ELR (cell line): ENCODE measurements around the gene AKNAD1.

Experiments
- DNase-seq: peaks from one replicate; pipeline ENCODE4 v3.0.0-alpha.2; 2015; ENCODE audit warnings: low read depth

Gene AKNAD1

GRCh38 chr1:108862698-108863477, 6.0 kb upstream of the AKNAD1 start:
- DNase-seq = no peak

GRCh38 chr1:108862017-108862610, 5.2 kb upstream of the AKNAD1 start:
- DNase-seq = no peak

GRCh38 chr1:108861566-108861965, 4.7 kb upstream of the AKNAD1 start:
- DNase-seq = no peak

- DNase-seq = no peak
These were observed 3.5 kb upstream of the AKNAD1 start for GRCh38 chr1:108860190-108860907.

- no peak for DNase-seq
These were observed 1.5 kb upstream of the AKNAD1 start for GRCh38 chr1:108858230-108858950.

- no peak for DNase-seq
These were observed 2.5 kb downstream of the AKNAD1 start for GRCh38 chr1:108854221-108855019.

- DNase-seq = no peak
These were observed 4.5 kb downstream of the AKNAD1 start for GRCh38 chr1:108852221-108852975.

- DNase-seq = no peak
These were observed 5.3 kb downstream of the AKNAD1 start for GRCh38 chr1:108851567-108851966.

GRCh38 chr1:108850929-108851328, 6.0 kb downstream of the AKNAD1 start:
- no peak for DNase-seq

- no peak for DNase-seq
These were observed 8.1 kb downstream of the AKNAD1 start for GRCh38 chr1:108848806-108849205.

GRCh38 chr1:108847494-108847893, 9.4 kb downstream of the AKNAD1 start:
- no peak for DNase-seq

- DNase-seq = no peak
These were observed 10.9 kb downstream of the AKNAD1 start for GRCh38 chr1:108845991-108846390.

GRCh38 chr1:108845446-108845845, 11.4 kb downstream of the AKNAD1 start:
- no peak for DNase-seq

- no peak for DNase-seq
These were observed 13.3 kb downstream of the AKNAD1 start for GRCh38 chr1:108843390-108844137.

GRCh38 chr1:108842525-108843181, 14.2 kb downstream of the AKNAD1 start:
- no peak for DNase-seq

GRCh38 chr1:108841703-108842102, 15.2 kb downstream of the AKNAD1 start:
- no peak for DNase-seq

GRCh38 chr1:108832929-108833328, 24.0 kb downstream of the AKNAD1 start:
- DNase-seq = no peak

GRCh38 chr1:108831225-108831624, 25.7 kb downstream of the AKNAD1 start:
- DNase-seq = peak; percentile 88
